ENCODE data around the gene BCL3.
"Not testable (repeated sequence)": the region's sequence is repeated elsewhere in the genome, so short reads cannot be mapped to it uniquely, and the experiment has no call there.

BCL3 gene

GRCh38 chr19:44705502-44706010 is 43.0 kb upstream of the BCL3 start:
- no peak overlapping the region for H3K4me3 ChIP-seq (ENCODE audit: control insufficient read depth, low read depth, low read length)
- TF ChIP-seq CTCF (IDR thresholded peaks at IDR 0.05; ENCODE audit: control insufficient read depth, insufficient read depth, low read depth, low read length, missing control alignments) = no peak
- no peak for DNase-seq (ENCODE audit: low read depth)

DNA sequence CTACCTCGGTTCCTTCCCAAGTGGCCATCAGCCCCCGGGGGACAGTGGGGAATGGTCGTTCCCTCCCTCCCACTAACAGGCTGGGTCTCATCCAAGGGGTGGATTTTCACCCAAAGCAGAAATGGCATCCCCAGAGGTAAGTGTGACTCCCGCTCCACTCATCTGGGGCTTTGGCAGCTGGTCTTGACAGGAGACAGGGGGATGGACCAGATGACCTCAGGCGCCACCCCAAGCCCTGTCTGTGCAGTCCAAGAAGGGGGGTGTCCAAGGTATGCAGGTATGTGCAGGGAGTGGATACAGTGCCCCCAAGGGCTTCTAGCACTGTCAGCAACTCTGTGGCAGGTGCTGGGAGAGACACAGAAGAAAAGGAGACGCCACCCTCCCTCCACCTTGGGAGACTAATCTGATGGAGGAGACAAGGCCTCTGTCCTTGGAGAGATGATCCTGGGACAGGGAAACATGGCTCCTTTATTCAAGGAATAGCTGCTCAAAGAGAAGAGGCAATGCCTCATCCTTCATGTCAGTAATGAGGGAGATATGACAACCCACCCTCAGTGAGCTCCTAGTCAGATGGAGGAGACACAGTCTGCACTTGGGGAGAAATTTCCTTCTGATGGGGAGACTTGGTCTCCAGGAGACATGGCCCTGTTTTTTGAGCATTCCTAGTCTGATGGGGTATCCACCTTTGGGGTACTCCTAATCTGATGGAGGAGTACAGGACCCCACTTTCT is 41.8 kb upstream of the BCL3 start:
- TF ChIP-seq CTCF (IDR thresholded peaks at IDR 0.05; ENCODE audit: control insufficient read depth, insufficient read depth, low read depth, low read length, missing control alignments) = no peak

GRCh38 chr19:44707794-44708193 is 40.7 kb upstream of the BCL3 start:
- no peak for TF ChIP-seq CTCF (IDR thresholded peaks at IDR 0.05; ENCODE audit: control insufficient read depth, insufficient read depth, low read depth, low read length, missing control alignments)
- H3K4me3 ChIP-seq (ENCODE audit: control insufficient read depth, low read depth, low read length) = no peak overlapping the region
- no peak for DNase-seq (ENCODE audit: low read depth)

More for the DNA sequence above, 41.8 kb upstream of the BCL3 start:
- no peak for DNase-seq (ENCODE audit: low read depth)
- H3K4me3 ChIP-seq (ENCODE audit: control insufficient read depth, low read depth, low read length) = no peak overlapping the region

GRCh38 chr19:44708940-44709339 is 39.6 kb upstream of the BCL3 start:
- no peak overlapping the region for H3K4me3 ChIP-seq (ENCODE audit: control insufficient read depth, low read depth, low read length)
- no peak for DNase-seq (ENCODE audit: low read depth)
- no peak for TF ChIP-seq CTCF (IDR thresholded peaks at IDR 0.05; ENCODE audit: control insufficient read depth, insufficient read depth, low read depth, low read length, missing control alignments)

- not testable (repeated sequence) for DNase-seq (ENCODE audit: low read depth); H3K4me3 ChIP-seq (ENCODE audit: control insufficient read depth, low read depth, low read length)
These were observed 38.9 kb upstream of the BCL3 start for GRCh38 chr19:44709434-44710266.

DNA sequence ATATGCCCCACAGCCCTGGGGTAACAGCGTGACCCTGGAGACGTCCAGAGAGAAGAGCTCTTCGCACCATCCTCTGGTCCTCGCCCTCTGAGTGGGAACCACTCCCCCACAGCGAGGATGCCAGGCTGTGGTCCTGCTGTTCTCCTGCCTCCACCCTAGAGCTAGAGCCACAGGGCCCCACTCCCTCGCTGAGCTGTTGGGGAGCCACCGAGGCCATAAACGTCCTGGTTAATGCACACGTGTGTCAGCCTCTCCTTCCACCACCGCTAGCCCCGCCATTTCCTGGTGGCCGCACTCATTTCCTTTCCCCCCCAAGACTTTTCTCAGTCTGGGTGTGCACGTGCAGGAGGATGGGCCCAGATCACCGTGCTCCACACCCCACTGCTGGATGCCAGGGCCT is 38.0 kb upstream of the BCL3 start:
- no peak for DNase-seq (ENCODE audit: low read depth)
- no peak overlapping the region for H3K4me3 ChIP-seq (ENCODE audit: control insufficient read depth, low read depth, low read length)
- TF ChIP-seq CTCF (IDR thresholded peaks at IDR 0.05; ENCODE audit: control insufficient read depth, insufficient read depth, low read depth, low read length, missing control alignments) = no peak
